GM12878 (cell line): ENCODE results near the gene ATL2.

ENCODE experiments used
- MAX ChIP-seq: IDR thresholded peaks from 2 replicates; pipeline ENCODE4 v1.6.1; 2012; ENCODE audit warnings: low read depth, low read length, improper control_type of control experiment
- MEF2A ChIP-seq: IDR thresholded peaks from 2 replicates; pipeline ENCODE4 v1.6.1; 2011; ENCODE audit warnings: low read depth, mild to moderate bottlenecking, low read length, moderate library complexity; ENCODE audit not compliant: insufficient read depth
- MYC ChIP-seq: IDR thresholded peaks from 2 replicates; pipeline ENCODE4 v1.6.1; 2011; ENCODE audit warnings: mild to moderate bottlenecking, low read length, moderate library complexity, inconsistent platforms; ENCODE audit not compliant: insufficient read depth, insufficient replicate concordance, insufficient read length, severe bottlenecking
- NR2C2 ChIP-seq: IDR thresholded peaks from 2 replicates; pipeline ENCODE4 v1.6.1; 2011; ENCODE audit warnings: borderline replicate concordance, low read depth; ENCODE audit not compliant: control insufficient read depth, insufficient read length
- POLR2AphosphoS5 ChIP-seq: IDR thresholded peaks from 2 replicates; pipeline ENCODE4 v1.6.1; 2011; ENCODE audit warnings: mild to moderate bottlenecking, low read length, inconsistent platforms
- RAD51 ChIP-seq: fragments of 450-650 bp; IDR thresholded peaks from 2 replicates; pipeline ENCODE4 v1.6.1; 2016; ENCODE audit warnings: moderate library complexity, mild to moderate bottlenecking, inconsistent platforms
- TF ChIP-seq, protein P1 (sequence below): fragments of 450-650 bp; conservative IDR thresholded peaks from 2 replicates; pipeline ENCODE4 v1.6.1; 2017; ENCODE audit warnings: mild to moderate bottlenecking, moderate library complexity
- TF ChIP-seq, protein P2 (sequence below): IDR thresholded peaks from 2 replicates; pipeline ENCODE4 v1.6.1; 2011; ENCODE audit warnings: low read depth, low read length, improper control_type of control experiment, borderline replicate concordance
- TF ChIP-seq, protein P3 (sequence below), 3 experiments: IDR thresholded peaks in 2 of 3; conservative IDR thresholded peaks in 1 of 3; 2 replicates each; pipeline ENCODE4 v1.5.1; 2011; ENCODE audit warnings: low read depth in 3 of 3, low read length in 3 of 3, mild to moderate bottlenecking in 3 of 3, control low read depth in 2 of 3, moderate library complexity in 2 of 3, inconsistent platforms in 1 of 3, mixed read lengths in 1 of 3; ENCODE audit not compliant: control insufficient read depth in 2 of 3, insufficient read depth in 1 of 3; ENCODE audit errors: extremely low read depth in 1 of 3

DNA sequence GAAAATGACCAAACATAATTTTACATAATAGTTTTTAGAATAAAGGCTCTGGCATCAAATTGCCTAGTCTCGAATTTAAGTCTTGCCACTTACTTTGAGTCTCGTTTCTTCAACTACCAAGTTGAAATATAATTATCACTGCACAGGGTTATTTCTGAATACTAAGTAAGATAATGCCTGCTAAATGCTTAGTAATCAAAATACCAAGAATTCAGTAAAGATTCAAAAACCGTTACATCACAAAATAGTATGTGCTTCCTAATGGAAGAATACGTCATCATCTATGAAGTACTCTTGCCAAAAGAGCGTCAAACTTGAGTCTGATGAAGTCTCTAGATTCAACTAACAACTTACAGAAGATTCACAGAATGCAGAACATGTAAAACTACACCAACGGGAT, 40.5 kb downstream of the ATL2 start:
- TF ChIP-seq, protein P1, sequence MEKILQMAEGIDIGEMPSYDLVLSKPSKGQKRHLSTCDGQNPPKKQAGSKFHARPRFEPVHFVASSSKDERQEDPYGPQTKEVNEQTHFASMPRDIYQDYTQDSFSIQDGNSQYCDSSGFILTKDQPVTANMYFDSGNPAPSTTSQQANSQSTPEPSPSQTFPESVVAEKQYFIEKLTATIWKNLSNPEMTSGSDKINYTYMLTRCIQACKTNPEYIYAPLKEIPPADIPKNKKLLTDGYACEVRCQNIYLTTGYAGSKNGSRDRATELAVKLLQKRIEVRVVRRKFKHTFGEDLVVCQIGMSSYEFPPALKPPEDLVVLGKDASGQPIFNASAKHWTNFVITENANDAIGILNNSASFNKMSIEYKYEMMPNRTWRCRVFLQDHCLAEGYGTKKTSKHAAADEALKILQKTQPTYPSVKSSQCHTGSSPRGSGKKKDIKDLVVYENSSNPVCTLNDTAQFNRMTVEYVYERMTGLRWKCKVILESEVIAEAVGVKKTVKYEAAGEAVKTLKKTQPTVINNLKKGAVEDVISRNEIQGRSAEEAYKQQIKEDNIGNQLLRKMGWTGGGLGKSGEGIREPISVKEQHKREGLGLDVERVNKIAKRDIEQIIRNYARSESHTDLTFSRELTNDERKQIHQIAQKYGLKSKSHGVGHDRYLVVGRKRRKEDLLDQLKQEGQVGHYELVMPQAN: no peak
- TF ChIP-seq, protein P2, sequence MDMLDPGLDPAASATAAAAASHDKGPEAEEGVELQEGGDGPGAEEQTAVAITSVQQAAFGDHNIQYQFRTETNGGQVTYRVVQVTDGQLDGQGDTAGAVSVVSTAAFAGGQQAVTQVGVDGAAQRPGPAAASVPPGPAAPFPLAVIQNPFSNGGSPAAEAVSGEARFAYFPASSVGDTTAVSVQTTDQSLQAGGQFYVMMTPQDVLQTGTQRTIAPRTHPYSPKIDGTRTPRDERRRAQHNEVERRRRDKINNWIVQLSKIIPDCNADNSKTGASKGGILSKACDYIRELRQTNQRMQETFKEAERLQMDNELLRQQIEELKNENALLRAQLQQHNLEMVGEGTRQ: no peak
- TF ChIP-seq NR2C2 (no peak), MYC (no peak), POLR2AphosphoS5 (no peak), MEF2A (no peak), MAX (no peak), RAD51 (no peak)
- TF ChIP-seq, protein P3, sequence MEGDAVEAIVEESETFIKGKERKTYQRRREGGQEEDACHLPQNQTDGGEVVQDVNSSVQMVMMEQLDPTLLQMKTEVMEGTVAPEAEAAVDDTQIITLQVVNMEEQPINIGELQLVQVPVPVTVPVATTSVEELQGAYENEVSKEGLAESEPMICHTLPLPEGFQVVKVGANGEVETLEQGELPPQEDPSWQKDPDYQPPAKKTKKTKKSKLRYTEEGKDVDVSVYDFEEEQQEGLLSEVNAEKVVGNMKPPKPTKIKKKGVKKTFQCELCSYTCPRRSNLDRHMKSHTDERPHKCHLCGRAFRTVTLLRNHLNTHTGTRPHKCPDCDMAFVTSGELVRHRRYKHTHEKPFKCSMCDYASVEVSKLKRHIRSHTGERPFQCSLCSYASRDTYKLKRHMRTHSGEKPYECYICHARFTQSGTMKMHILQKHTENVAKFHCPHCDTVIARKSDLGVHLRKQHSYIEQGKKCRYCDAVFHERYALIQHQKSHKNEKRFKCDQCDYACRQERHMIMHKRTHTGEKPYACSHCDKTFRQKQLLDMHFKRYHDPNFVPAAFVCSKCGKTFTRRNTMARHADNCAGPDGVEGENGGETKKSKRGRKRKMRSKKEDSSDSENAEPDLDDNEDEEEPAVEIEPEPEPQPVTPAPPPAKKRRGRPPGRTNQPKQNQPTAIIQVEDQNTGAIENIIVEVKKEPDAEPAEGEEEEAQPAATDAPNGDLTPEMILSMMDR (IDR thresholded peaks at IDR 0.05 in 2 of 3, conservative IDR thresholded peaks at IDR 0.05 in 1 of 3; ENCODE audit: control insufficient read depth in 2 of 3, extremely low read depth in 1 of 3, insufficient read depth in 1 of 3, low read depth in 3 of 3, low read length in 3 of 3): no peak
